ENCODE data around the gene ZBTB8A.

ZBTB8A gene

DNA sequence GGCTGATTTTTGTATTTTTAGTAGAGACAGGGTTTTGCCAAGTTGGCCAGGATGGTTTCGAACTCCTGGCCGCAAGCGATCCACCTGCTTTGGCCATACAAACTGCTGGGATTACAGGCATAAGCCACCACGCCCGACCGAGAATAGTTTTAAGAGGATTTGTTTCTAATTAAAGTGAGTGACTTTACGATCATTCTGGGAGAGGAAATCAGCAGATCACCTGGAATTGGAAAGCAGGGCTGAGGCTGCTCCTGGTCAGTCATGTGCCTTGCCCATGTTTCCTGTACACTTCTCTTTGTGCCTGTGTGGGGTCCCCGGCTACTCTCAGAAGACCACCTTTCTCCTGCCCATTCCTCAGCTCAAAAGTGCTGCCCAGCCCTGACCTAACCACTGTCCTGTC lies 40.5 kb upstream of the ZBTB8A start:
- TF ChIP-seq, protein P1, sequence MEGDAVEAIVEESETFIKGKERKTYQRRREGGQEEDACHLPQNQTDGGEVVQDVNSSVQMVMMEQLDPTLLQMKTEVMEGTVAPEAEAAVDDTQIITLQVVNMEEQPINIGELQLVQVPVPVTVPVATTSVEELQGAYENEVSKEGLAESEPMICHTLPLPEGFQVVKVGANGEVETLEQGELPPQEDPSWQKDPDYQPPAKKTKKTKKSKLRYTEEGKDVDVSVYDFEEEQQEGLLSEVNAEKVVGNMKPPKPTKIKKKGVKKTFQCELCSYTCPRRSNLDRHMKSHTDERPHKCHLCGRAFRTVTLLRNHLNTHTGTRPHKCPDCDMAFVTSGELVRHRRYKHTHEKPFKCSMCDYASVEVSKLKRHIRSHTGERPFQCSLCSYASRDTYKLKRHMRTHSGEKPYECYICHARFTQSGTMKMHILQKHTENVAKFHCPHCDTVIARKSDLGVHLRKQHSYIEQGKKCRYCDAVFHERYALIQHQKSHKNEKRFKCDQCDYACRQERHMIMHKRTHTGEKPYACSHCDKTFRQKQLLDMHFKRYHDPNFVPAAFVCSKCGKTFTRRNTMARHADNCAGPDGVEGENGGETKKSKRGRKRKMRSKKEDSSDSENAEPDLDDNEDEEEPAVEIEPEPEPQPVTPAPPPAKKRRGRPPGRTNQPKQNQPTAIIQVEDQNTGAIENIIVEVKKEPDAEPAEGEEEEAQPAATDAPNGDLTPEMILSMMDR (IDR thresholded peaks at IDR 0.05; ENCODE audit: low read length, missing control alignments), result no peak
- H3K4me3 ChIP-seq (replicated peaks; ENCODE audit: low read depth, low read length), result no peak overlapping the region
- no peak for DNase-seq (ENCODE audit: low read depth)

DNA sequence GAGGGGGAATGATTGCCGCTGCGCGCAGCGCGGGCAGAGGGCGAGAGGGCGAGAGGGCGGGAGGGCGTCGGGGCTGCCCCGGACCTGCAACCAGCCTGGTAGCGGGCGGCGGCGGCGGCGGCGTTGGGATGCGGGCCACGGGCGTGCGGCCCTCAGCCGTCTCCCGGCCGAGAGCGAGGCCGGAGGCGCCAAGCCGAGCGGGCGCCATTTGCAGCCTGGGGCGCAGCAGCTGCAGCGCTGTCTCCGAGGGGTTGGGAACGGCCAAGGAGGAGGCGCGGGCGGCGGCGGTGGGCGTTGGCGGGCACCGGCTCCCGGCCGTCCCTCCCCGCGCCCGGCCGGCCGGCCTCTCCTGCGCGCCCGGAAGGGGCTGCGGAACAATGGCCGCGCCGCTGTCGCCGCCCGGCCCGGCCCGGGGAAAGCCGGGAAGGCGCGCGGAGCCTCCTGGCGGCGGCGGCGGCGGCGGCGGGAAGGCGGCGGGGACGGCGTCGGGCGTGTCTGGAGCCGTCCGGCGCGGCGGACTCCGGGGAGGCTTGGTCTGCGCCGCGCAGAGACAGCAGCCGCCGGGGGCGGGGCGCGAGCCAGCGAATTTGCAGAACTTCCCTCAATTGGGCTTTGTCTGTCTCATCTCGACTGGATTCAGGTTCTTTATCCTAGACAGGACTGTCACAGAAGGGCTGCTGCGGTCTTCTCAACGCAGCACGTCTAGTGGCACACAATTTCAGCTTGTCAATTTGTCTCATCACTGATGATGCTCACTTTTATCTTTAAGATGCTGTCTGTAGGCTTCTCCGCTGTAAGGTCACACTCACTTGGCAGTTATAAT lies 38.6 kb upstream of the ZBTB8A start:
- H3K4me3 ChIP-seq (replicated peaks; ENCODE audit: low read depth, low read length), result peak overlapping the region; percentile 56
- DNase-seq (ENCODE audit: low read depth), result peak; percentile 59
- TF ChIP-seq, protein P1 (IDR thresholded peaks at IDR 0.05; ENCODE audit: low read length, missing control alignments), result no peak

DNA sequence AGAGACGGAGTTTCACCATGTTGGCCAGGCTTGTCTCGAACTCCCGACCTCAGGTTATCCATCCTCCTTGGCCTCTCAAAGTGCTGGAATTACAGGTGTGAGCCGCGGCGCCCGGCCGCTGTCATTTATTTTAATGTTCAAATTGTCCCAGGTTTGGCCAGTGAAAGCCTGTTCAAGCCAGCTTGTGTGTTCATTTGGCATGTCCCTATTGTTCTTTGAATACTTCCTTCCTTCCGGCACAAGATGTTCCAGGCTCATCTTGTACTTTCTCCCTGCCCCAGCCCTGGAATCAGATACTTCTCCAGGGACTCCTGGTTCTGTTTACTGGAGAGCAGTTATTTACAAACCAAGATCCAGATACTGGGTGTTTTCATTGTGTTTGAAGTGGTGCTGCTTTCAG lies 37.4 kb upstream of the ZBTB8A start:
- peak; percentile 62 for DNase-seq (ENCODE audit: low read depth)
- H3K4me3 ChIP-seq (replicated peaks; ENCODE audit: low read depth, low read length), result no peak overlapping the region
- TF ChIP-seq, protein P1 (IDR thresholded peaks at IDR 0.05; ENCODE audit: low read length, missing control alignments), result no peak

DNA sequence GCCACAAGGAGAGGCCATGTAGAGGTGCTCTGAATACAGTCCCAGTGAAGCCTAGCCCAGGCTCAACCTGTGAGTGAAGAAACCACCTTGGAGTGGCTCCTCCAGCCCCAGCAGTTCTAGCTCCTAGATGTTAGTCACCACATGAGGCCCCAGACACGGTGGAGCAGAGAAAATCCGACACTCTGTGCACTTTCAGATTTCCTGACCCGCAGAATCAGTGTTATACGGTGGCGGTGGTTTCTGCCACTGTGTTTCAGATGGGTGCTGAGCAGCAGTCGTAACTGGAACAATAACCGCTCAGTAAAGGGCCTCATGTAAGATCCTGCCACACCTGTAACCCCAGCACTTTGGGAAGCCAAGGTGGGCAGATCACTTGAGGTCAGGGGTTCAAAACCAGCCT lies 36.1 kb upstream of the ZBTB8A start:
- no peak overlapping the region for H3K4me3 ChIP-seq (replicated peaks; ENCODE audit: low read depth, low read length)
- no peak for DNase-seq (ENCODE audit: low read depth)
- TF ChIP-seq, protein P1 (IDR thresholded peaks at IDR 0.05; ENCODE audit: low read length, missing control alignments), result no peak

DNA sequence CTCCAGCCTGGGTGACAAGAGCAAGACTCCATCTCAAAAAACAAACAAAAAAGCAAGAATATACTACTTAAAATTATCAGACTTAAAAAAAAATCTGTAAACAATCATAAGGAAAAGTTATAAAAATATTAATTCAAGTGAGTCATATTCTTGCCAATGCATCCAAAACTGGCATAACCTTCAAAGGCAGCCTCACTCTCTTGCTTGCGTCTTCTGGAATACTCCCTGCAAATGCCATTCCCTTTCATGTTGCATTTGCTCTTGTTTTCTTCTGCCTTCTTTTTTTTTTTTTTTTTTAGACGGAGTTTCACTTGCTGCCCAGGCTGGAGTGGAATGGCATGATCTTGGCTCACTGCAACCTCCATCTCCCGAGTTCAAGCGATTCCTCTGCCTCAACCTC lies 32.2 kb upstream of the ZBTB8A start:
- peak; percentile 22 for DNase-seq (ENCODE audit: low read depth)
- TF ChIP-seq, protein P1 (IDR thresholded peaks at IDR 0.05; ENCODE audit: low read length, missing control alignments), result no peak
- H3K4me3 ChIP-seq (replicated peaks; ENCODE audit: low read depth, low read length), result no peak overlapping the region

DNA sequence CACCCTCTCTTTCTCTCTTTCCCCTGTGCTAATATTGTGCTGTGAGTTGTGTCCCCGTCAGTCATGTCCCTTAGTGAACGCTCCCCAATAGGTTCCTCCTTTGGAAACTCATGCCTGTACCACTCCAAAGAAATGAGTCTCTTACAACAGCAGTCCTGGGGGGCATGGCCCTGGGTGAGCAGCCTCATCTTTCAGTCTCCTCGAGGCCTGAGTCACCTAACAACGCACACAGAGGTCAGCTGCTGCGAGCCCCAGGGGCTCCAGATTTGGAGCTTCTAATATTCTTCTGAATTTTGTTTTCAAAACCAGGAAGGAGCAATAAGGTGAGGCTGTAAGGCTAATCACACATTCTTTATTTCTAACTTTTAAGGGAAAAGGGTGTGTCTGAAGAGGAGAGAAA lies 30.5 kb upstream of the ZBTB8A start:
- H3K4me3 ChIP-seq (replicated peaks; ENCODE audit: low read depth, low read length), result no peak overlapping the region
- DNase-seq (ENCODE audit: low read depth), result no peak
- TF ChIP-seq, protein P1 (IDR thresholded peaks at IDR 0.05; ENCODE audit: low read length, missing control alignments), result no peak

DNA sequence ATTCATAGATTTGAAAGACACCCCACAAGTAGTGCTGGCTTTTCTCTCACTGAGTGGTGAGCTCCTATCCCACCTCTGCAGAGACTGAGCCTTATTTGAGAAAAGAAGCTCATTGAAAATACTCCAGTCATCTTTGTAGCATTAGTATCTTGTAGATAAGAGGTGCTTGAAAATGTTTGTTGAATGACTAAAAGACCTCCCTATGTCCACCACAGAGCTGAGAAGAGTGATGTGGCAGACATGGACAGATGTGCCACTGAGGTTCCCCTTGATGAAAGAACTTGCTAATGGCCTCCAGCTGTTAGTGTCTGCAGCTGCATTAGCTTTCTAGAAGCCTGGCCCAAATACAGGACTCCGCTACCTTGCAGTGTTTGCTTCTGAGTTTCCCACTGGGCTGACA lies 29.3 kb upstream of the ZBTB8A start:
- TF ChIP-seq, protein P1 (IDR thresholded peaks at IDR 0.05; ENCODE audit: low read length, missing control alignments), result no peak
- no peak for DNase-seq (ENCODE audit: low read depth)
- no peak overlapping the region for H3K4me3 ChIP-seq (replicated peaks; ENCODE audit: low read depth, low read length)

Data from fibroblast of pulmonary artery (primary cell).